ENCODE measurements around the gene GYG2. TPM values are rescaled to one million over a fixed set of nuclear protein-coding genes. Genes with fewer than 3 reads are reported as not detected.
"Not testable (repeated sequence)": the region's sequence is repeated elsewhere in the genome, so short reads cannot be mapped to it uniquely, and the experiment has no call there.

The GYG2 gene
- total RNA-seq, 1 donor from 2014 or later = 7.8 TPM

DNA sequence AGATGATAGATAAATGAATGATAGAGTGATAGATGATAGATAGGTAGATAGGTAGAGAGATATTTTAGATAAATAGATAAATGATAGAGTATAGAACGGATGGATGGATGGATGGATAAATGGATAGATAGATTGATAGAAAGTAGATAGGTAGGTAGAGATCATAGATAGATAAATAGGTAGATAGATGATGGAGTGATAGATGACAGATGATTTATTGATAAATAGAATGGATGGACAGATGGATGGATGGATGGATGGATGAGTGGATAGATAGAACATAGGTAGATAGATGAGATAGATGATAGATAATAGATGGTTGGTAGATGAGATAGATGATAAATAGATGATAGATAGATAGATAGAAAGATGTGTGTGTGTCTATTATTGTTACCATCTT lies 50.9 kb downstream of the GYG2 start:
- no peak overlapping the region for H3K27ac ChIP-seq (ENCODE audit: low read depth, low read length)
- H3K4me3 ChIP-seq (ENCODE audit: low read length in 3 of 3) = no peak overlapping the region
- H3K9ac ChIP-seq (ENCODE audit: low read depth in 1 of 3, low read length in 3 of 3) = no peak overlapping the region
- H3K36me3 ChIP-seq (ENCODE audit: control insufficient read depth in 3 of 3, insufficient read depth in 3 of 3, low read length in 3 of 3) = no peaks in the 10 kb centered on the region
- no peaks in the 10 kb centered on the region for H3K27me3 ChIP-seq (ENCODE audit: control insufficient read depth in 3 of 3, insufficient read depth in 3 of 3, low read length in 3 of 3)
- H3K9me3 ChIP-seq (ENCODE audit: control insufficient read depth in 3 of 3, low read length in 3 of 3) = no peaks in the 10 kb centered on the region
- no peaks in the 10 kb centered on the region for H3K4me1 ChIP-seq (ENCODE audit: control insufficient read depth in 3 of 3, insufficient read depth in 3 of 3, low read length in 3 of 3)

GRCh38 chrX:2883770-2884169 lies 55.0 kb downstream of the GYG2 start:
- Histone ChIP-seq H3K4me1 (ENCODE audit: control insufficient read depth in 3 of 3, insufficient read depth in 3 of 3, low read length in 3 of 3) (no peaks in the 10 kb centered on the region), H3K27me3 (ENCODE audit: control insufficient read depth in 3 of 3, insufficient read depth in 3 of 3, low read length in 3 of 3) (no peaks in the 10 kb centered on the region), H3K36me3 (ENCODE audit: control insufficient read depth in 3 of 3, insufficient read depth in 3 of 3, low read length in 3 of 3) (no peaks in the 10 kb centered on the region), H3K4me3 (ENCODE audit: low read length in 3 of 3) (no peak overlapping the region), H3K9ac (ENCODE audit: low read depth in 1 of 3, low read length in 3 of 3) (no peak overlapping the region), H3K9me3 (ENCODE audit: control insufficient read depth in 3 of 3, low read length in 3 of 3) (no peaks in the 10 kb centered on the region), H3K27ac (ENCODE audit: low read depth, low read length) (no peak overlapping the region)

- Histone ChIP-seq H3K9ac (ENCODE audit: low read depth in 1 of 3, low read length in 3 of 3) (no peak overlapping the region), H3K9me3 (ENCODE audit: control insufficient read depth in 3 of 3, low read length in 3 of 3) (no peaks in the 10 kb centered on the region), H3K27ac (ENCODE audit: low read depth, low read length) (no peak overlapping the region), H3K36me3 (ENCODE audit: control insufficient read depth in 3 of 3, insufficient read depth in 3 of 3, low read length in 3 of 3) (no peaks in the 10 kb centered on the region), H3K27me3 (ENCODE audit: control insufficient read depth in 3 of 3, insufficient read depth in 3 of 3, low read length in 3 of 3) (no peaks in the 10 kb centered on the region), H3K4me3 (ENCODE audit: low read length in 3 of 3) (no peak overlapping the region), H3K4me1 (ENCODE audit: control insufficient read depth in 3 of 3, insufficient read depth in 3 of 3, low read length in 3 of 3) (no peaks in the 10 kb centered on the region)
Observed at GRCh38 chrX:2888309-2888708, 59.6 kb downstream of the GYG2 start.

DNA sequence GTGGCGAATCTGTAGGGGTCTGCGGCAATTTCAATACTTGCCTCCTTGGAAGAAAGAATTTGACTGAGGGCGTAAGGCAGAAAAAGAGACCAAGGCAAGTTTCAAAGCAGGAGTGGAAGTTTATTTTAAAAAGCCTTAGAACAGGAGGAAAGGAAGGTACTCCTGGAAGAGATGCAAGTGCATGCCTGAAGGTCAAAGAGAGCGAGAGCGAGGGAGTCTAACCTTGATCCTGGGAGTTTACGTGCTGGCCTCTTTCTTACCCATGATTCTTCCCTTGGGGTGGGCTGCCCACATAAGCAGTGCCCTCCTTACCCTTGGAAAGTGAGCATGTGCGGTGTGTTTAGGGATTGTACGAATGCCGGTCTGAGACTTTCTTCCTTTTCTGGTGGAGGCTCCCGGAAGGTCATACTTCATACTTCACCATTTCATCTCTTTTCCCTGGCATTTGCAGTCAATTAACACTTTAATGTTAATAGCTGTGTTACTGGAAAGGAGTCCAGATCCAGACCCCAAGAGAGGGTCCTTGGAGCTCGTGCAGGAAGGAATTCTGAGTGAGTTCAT lies 60.4 kb downstream of the GYG2 start:
- no peaks in the 10 kb centered on the region for H3K27me3 ChIP-seq (ENCODE audit: control insufficient read depth in 3 of 3, insufficient read depth in 3 of 3, low read length in 3 of 3)
- H3K9ac ChIP-seq (ENCODE audit: low read depth in 1 of 3, low read length in 3 of 3) = peak overlapping the region in 2 of 3 donors; percentile 32 to 33
- H3K4me1 ChIP-seq (ENCODE audit: control insufficient read depth in 3 of 3, insufficient read depth in 3 of 3, low read length in 3 of 3) = no peaks in the 10 kb centered on the region
- peak overlapping the region; percentile 45 to 66 (median 49) for H3K4me3 ChIP-seq (ENCODE audit: low read length in 3 of 3)
- H3K27ac ChIP-seq (ENCODE audit: low read depth, low read length) = no peak overlapping the region
- H3K36me3 ChIP-seq (ENCODE audit: control insufficient read depth in 3 of 3, insufficient read depth in 3 of 3, low read length in 3 of 3) = no peaks in the 10 kb centered on the region
- no peaks in the 10 kb centered on the region for H3K9me3 ChIP-seq (ENCODE audit: control insufficient read depth in 3 of 3, low read length in 3 of 3)

DNA sequence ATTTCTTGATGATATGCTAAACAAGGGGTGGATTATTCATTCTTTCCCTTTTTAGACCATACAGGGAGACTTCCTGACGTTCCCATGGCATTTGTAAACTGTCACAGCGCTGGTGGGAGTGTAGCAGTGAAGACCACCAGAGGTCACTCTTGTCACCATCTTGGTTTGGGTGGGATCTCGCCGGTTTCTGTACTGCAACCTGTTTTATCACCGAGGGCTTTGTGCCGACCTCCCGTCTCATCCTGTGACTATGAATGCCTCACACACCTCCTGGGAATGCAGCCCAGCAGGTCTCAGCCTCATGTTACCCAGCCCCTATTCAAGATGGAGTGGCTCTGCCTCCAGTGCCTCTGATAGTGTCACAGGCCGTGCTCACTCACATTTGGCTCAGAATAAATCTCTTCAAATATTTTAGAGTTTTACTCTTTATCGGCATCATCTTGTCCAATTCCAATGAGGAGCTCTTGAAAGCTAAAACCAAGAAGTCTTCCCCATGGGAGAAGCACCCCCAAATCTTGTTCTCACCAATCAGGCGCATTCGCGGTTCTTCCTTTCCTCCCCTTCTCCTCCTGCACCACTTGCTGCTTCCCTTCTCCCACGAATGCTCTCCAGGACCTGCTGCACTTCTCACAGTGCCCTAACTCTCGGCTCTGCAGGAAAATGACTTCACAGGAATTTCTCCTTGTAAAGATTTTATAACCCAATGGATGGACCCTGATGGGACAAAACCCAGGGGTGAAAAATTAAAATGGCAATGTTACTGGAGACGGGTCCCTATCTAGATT lies 61.2 kb downstream of the GYG2 start:
- H3K27me3 ChIP-seq (ENCODE audit: control insufficient read depth in 3 of 3, insufficient read depth in 3 of 3, low read length in 3 of 3); H3K9ac ChIP-seq (ENCODE audit: low read depth in 1 of 3, low read length in 3 of 3); H3K4me1 ChIP-seq (ENCODE audit: control insufficient read depth in 3 of 3, insufficient read depth in 3 of 3, low read length in 3 of 3); H3K27ac ChIP-seq (ENCODE audit: low read depth, low read length); H3K36me3 ChIP-seq (ENCODE audit: control insufficient read depth in 3 of 3, insufficient read depth in 3 of 3, low read length in 3 of 3); H3K9me3 ChIP-seq (ENCODE audit: control insufficient read depth in 3 of 3, low read length in 3 of 3): not testable (repeated sequence)
- peak overlapping the region in 2 of 3 donors; percentile 45 to 66 for H3K4me3 ChIP-seq (ENCODE audit: low read length in 3 of 3)

DNA sequence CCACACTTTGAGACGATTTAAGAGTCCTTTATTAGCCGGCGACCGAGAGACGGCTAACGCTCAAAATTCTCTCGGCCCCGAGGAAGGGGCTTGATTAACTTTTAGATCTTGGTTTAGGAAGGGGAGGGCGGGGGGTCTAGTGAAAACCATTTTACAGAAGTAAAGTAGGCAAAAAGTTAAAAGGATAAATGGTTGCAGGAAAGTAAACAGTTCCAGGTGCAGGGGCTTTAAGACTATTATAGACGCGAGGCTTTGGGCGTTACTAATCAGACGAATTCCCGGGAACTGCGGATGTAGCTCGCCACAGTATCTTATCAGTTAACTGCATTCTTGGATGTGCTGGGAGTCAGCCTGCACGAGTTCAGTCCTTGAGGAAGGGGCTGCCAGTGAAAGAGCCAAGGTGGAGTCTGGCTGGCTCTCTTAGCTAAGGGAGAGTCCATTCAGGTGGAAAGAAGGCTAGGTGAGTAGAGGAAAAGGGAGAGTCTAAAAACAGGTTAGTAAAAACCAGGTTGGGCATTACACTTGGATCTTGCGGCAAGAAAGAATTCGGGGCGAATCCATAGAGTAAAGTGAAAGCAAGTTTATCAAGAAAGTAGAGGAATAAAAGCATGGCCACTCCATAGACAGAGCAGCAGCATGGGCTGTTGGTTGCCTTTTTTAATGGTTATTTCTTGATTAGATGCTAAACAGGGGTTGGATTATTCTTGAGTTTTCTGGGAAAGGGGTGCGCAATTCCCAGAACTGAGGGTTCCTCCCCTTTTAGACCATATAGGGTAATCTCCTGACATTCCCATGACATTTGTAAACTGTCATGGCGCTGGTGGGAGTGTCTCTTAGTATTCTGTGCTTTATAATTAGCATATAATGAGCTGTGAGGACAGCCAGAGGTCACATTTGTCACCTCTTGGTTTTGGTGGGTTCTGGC lies 62.1 kb downstream of the GYG2 start:
- H3K9me3 ChIP-seq (ENCODE audit: control insufficient read depth in 3 of 3, low read length in 3 of 3); H3K27me3 ChIP-seq (ENCODE audit: control insufficient read depth in 3 of 3, insufficient read depth in 3 of 3, low read length in 3 of 3); H3K36me3 ChIP-seq (ENCODE audit: control insufficient read depth in 3 of 3, insufficient read depth in 3 of 3, low read length in 3 of 3); H3K27ac ChIP-seq (ENCODE audit: low read depth, low read length); H3K4me1 ChIP-seq (ENCODE audit: control insufficient read depth in 3 of 3, insufficient read depth in 3 of 3, low read length in 3 of 3); H3K4me3 ChIP-seq (ENCODE audit: low read length in 3 of 3); H3K9ac ChIP-seq (ENCODE audit: low read depth in 1 of 3, low read length in 3 of 3): not testable (repeated sequence)

- Histone ChIP-seq H3K36me3 (ENCODE audit: control insufficient read depth in 3 of 3, insufficient read depth in 3 of 3, low read length in 3 of 3) (no peaks in the 10 kb centered on the region), H3K4me3 (ENCODE audit: low read length in 3 of 3) (no peak overlapping the region), H3K4me1 (ENCODE audit: control insufficient read depth in 3 of 3, insufficient read depth in 3 of 3, low read length in 3 of 3) (no peaks in the 10 kb centered on the region), H3K9ac (ENCODE audit: low read depth in 1 of 3, low read length in 3 of 3) (no peak overlapping the region), H3K9me3 (ENCODE audit: control insufficient read depth in 3 of 3, low read length in 3 of 3) (no peaks in the 10 kb centered on the region), H3K27me3 (ENCODE audit: control insufficient read depth in 3 of 3, insufficient read depth in 3 of 3, low read length in 3 of 3) (no peaks in the 10 kb centered on the region), H3K27ac (ENCODE audit: low read depth, low read length) (no peak overlapping the region)
Observed at GRCh38 chrX:2892816-2893215, 64.1 kb downstream of the GYG2 start.

DNA sequence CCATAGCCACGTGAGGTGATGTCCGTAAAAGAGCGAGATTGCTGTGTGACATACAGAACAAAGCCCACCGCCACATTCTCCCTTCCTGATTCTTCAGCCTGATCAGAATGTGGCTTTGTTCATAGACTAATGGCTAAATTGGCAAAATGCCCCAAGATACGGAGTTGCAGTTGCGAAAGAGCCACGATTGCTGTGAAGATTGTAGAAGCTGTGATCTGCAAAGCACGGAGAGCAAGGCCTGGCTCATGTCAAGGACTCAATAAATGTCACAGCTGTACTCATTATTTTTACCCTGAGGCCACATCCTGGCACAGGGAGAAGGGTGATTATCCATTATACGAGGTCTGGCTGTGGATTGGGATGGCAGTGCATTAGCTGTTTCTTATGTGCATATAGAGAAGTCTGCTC lies 66.2 kb downstream of the GYG2 start:
- no peaks in the 10 kb centered on the region for H3K4me1 ChIP-seq (ENCODE audit: control insufficient read depth in 3 of 3, insufficient read depth in 3 of 3, low read length in 3 of 3)
- no peaks in the 10 kb centered on the region for H3K9me3 ChIP-seq (ENCODE audit: control insufficient read depth in 3 of 3, low read length in 3 of 3)
- no peaks in the 10 kb centered on the region for H3K27me3 ChIP-seq (ENCODE audit: control insufficient read depth in 3 of 3, insufficient read depth in 3 of 3, low read length in 3 of 3)
- no peak overlapping the region for H3K4me3 ChIP-seq (ENCODE audit: low read length in 3 of 3)
- H3K36me3 ChIP-seq (ENCODE audit: control insufficient read depth in 3 of 3, insufficient read depth in 3 of 3, low read length in 3 of 3) = no peaks in the 10 kb centered on the region
- no peak overlapping the region for H3K27ac ChIP-seq (ENCODE audit: low read depth, low read length)
- no peak overlapping the region for H3K9ac ChIP-seq (ENCODE audit: low read depth in 1 of 3, low read length in 3 of 3)

DNA sequence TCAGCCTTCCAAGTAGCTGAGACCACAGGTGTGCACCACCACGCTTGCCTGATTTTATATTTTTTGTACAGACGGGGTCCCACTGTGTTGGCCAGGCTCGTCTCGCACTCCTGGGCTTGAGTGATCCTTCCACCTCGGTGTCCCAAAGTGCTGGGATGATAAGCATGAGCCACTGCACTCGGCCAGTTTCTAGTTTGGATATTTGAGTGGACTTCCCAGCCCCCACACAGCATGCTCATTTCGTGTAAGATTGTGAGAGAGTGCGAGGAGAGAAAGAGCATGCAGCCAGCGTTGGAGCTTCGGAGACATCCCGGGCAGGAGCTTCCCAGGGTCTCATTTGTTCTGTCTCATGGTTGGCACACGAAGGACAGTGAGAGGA lies 68.6 kb downstream of the GYG2 start:
- H3K4me1 ChIP-seq (ENCODE audit: control insufficient read depth in 3 of 3, insufficient read depth in 3 of 3, low read length in 3 of 3) = no peaks in the 10 kb centered on the region
- no peak overlapping the region for H3K4me3 ChIP-seq (ENCODE audit: low read length in 3 of 3)
- H3K9me3 ChIP-seq (ENCODE audit: control insufficient read depth in 3 of 3, low read length in 3 of 3) = no peaks in the 10 kb centered on the region
- no peaks in the 10 kb centered on the region for H3K27me3 ChIP-seq (ENCODE audit: control insufficient read depth in 3 of 3, insufficient read depth in 3 of 3, low read length in 3 of 3)
- H3K27ac ChIP-seq (ENCODE audit: low read depth, low read length) = no peak overlapping the region
- H3K36me3 ChIP-seq (ENCODE audit: control insufficient read depth in 3 of 3, insufficient read depth in 3 of 3, low read length in 3 of 3) = no peaks in the 10 kb centered on the region
- no peak overlapping the region for H3K9ac ChIP-seq (ENCODE audit: low read depth in 1 of 3, low read length in 3 of 3)

All from skeletal muscle tissue (tissue), 4 donors.